Measurements from ENCODE around the gene TEX10. TPM values are rescaled to one million over a fixed set of nuclear protein-coding genes. Genes with fewer than 3 reads are reported as not detected.

TEX10 gene
- total and polyA plus RNA-seq, 2 of the 13 experiments (the other 11 are each of a cell fraction or from before 2014, with no cell fraction given), result 18.1 to 38.7 TPM

GRCh38 chr9:100352727-100353505 is at the start of gene TEX10 (continued):
- 0 out of 2 replicates have a peak, but pooled peaks have one; percentile 17 for TF ChIP-seq ZNF180 (CRISPR knock-in tag; IDR thresholded peaks at IDR 0.05; ENCODE audit: borderline replicate concordance, low read depth)
- TF ChIP-seq NR3C1 (CRISPR knock-in tag; IDR thresholded peaks at IDR 0.05), result no peak
- no peak for TF ChIP-seq ATM (IDR thresholded peaks at IDR 0.05; ENCODE audit: borderline replicate concordance)
- peak; percentile 73 for TF ChIP-seq ZMAT3 (CRISPR knock-in tag; conservative IDR thresholded peaks at IDR 0.05)
- peak; percentile 26; the same call in 1 of the 2 replicates for TF ChIP-seq ZNF563 (CRISPR knock-in tag; IDR thresholded peaks at IDR 0.05)
- no peak for TF ChIP-seq MTF1 (CRISPR knock-in tag; IDR thresholded peaks at IDR 0.05)
- TF ChIP-seq ARHGAP35 (CRISPR knock-in tag; IDR thresholded peaks at IDR 0.05; ENCODE audit: borderline replicate concordance), result peak; percentile 62; the same call in 1 of the 2 replicates
- TF ChIP-seq KMT2B (CRISPR knock-in tag; IDR thresholded peaks at IDR 0.05), result peak; percentile 94
- TF ChIP-seq ZBTB42 (CRISPR knock-in tag; IDR thresholded peaks at IDR 0.05), result no peak; the same call in 1 of the 2 replicates
- no peak for TF ChIP-seq SMARCC2 (IDR thresholded peaks at IDR 0.05)
- TF ChIP-seq, protein P1, sequence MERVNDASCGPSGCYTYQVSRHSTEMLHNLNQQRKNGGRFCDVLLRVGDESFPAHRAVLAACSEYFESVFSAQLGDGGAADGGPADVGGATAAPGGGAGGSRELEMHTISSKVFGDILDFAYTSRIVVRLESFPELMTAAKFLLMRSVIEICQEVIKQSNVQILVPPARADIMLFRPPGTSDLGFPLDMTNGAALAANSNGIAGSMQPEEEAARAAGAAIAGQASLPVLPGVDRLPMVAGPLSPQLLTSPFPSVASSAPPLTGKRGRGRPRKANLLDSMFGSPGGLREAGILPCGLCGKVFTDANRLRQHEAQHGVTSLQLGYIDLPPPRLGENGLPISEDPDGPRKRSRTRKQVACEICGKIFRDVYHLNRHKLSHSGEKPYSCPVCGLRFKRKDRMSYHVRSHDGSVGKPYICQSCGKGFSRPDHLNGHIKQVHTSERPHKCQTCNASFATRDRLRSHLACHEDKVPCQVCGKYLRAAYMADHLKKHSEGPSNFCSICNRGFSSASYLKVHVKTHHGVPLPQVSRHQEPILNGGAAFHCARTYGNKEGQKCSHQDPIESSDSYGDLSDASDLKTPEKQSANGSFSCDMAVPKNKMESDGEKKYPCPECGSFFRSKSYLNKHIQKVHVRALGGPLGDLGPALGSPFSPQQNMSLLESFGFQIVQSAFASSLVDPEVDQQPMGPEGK (CRISPR knock-in tag; IDR thresholded peaks at IDR 0.05), result peak; percentile 90
- TF ChIP-seq MAF1 (CRISPR knock-in tag; IDR thresholded peaks at IDR 0.05; ENCODE audit: borderline replicate concordance), result no peak
- TF ChIP-seq HMG20A (CRISPR knock-in tag; IDR thresholded peaks at IDR 0.05; ENCODE audit: borderline replicate concordance), result no peak
- TF ChIP-seq BRD4 (CRISPR knock-in tag; IDR thresholded peaks at IDR 0.05), result peak; percentile 78
- TF ChIP-seq PRPF4 (IDR thresholded peaks at IDR 0.05; ENCODE audit: low read depth, low read length, poor library complexity, severe bottlenecking), result no peak
- TF ChIP-seq ZNF205 (CRISPR knock-in tag; IDR thresholded peaks at IDR 0.05), result peak; percentile 67
- TF ChIP-seq IRF2 (CRISPR knock-in tag; IDR thresholded peaks at IDR 0.05), result peak; percentile 87
- TF ChIP-seq, protein P2, sequence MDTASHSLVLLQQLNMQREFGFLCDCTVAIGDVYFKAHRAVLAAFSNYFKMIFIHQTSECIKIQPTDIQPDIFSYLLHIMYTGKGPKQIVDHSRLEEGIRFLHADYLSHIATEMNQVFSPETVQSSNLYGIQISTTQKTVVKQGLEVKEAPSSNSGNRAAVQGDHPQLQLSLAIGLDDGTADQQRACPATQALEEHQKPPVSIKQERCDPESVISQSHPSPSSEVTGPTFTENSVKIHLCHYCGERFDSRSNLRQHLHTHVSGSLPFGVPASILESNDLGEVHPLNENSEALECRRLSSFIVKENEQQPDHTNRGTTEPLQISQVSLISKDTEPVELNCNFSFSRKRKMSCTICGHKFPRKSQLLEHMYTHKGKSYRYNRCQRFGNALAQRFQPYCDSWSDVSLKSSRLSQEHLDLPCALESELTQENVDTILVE (CRISPR knock-in tag; IDR thresholded peaks at IDR 0.05), result peak; percentile 55; the same call in 1 of the 2 replicates
- peak; percentile 96 for TF ChIP-seq ZNF746 (CRISPR knock-in tag; IDR thresholded peaks at IDR 0.05)
- TF ChIP-seq MZF1 (CRISPR knock-in tag; IDR thresholded peaks at IDR 0.05; ENCODE audit: borderline replicate concordance), result peak; percentile 16; the same call in 1 of the 2 replicates
- 0 out of 2 replicates have a peak, but pooled peaks have one; percentile 43 for TF ChIP-seq PAWR (CRISPR knock-in tag; IDR thresholded peaks at IDR 0.05; ENCODE audit: borderline replicate concordance)
- TF ChIP-seq ZIK1 (CRISPR knock-in tag; IDR thresholded peaks at IDR 0.05; ENCODE audit: borderline replicate concordance, low read depth), result peak; percentile 83; the same call in 1 of the 2 replicates
- TF ChIP-seq NCOA5 (CRISPR knock-in tag; IDR thresholded peaks at IDR 0.05), result no peak
